ENCODE data around the gene PRDX5. TPM values are rescaled to one million over a fixed set of nuclear protein-coding genes. Genes with fewer than 3 reads are reported as not detected.

Gene PRDX5
- total and polyA plus RNA-seq, 9 of the 15 experiments (the other 6 are each of a cell fraction or from before 2014, with no cell fraction given), result 40.8 to 327 (median 204) TPM

- TF ChIP-seq RCOR1 (IDR thresholded peaks at IDR 0.05; ENCODE audit: borderline replicate concordance in 1 of 2, low read depth in 2 of 2, low read length in 2 of 2), result peak in 1 of 2 experiments; percentile 72; a peak in 2 of 4 replicates
- TF ChIP-seq, protein P1, sequence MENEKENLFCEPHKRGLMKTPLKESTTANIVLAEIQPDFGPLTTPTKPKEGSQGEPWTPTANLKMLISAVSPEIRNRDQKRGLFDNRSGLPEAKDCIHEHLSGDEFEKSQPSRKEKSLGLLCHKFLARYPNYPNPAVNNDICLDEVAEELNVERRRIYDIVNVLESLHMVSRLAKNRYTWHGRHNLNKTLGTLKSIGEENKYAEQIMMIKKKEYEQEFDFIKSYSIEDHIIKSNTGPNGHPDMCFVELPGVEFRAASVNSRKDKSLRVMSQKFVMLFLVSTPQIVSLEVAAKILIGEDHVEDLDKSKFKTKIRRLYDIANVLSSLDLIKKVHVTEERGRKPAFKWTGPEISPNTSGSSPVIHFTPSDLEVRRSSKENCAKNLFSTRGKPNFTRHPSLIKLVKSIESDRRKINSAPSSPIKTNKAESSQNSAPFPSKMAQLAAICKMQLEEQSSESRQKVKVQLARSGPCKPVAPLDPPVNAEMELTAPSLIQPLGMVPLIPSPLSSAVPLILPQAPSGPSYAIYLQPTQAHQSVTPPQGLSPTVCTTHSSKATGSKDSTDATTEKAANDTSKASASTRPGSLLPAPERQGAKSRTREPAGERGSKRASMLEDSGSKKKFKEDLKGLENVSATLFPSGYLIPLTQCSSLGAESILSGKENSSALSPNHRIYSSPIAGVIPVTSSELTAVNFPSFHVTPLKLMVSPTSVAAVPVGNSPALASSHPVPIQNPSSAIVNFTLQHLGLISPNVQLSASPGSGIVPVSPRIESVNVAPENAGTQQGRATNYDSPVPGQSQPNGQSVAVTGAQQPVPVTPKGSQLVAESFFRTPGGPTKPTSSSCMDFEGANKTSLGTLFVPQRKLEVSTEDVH (IDR thresholded peaks at IDR 0.05; ENCODE audit: low read depth, partially characterized antibody), result no peak
- TF ChIP-seq SIN3A (IDR thresholded peaks at IDR 0.05; ENCODE audit: borderline replicate concordance in 2 of 2, control insufficient read depth in 1 of 2, low read depth in 2 of 2, low read length in 2 of 2), result no peak
- no peak for TF ChIP-seq FOXJ3 (CRISPR knock-in tag; IDR thresholded peaks at IDR 0.05)
- no peak for TF ChIP-seq THRB (CRISPR knock-in tag; conservative IDR thresholded peaks at IDR 0.05)
- TF ChIP-seq MTF1 (CRISPR knock-in tag; IDR thresholded peaks at IDR 0.05; ENCODE audit: borderline replicate concordance), result no peak
- TF ChIP-seq, protein P2, sequence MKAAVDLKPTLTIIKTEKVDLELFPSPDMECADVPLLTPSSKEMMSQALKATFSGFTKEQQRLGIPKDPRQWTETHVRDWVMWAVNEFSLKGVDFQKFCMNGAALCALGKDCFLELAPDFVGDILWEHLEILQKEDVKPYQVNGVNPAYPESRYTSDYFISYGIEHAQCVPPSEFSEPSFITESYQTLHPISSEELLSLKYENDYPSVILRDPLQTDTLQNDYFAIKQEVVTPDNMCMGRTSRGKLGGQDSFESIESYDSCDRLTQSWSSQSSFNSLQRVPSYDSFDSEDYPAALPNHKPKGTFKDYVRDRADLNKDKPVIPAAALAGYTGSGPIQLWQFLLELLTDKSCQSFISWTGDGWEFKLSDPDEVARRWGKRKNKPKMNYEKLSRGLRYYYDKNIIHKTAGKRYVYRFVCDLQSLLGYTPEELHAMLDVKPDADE (conservative IDR thresholded peaks at IDR 0.05; ENCODE audit: control insufficient read depth, low read depth, low read length), result no peak
- no peak for TF ChIP-seq ZNF354B (CRISPR knock-in tag; IDR thresholded peaks at IDR 0.05)
- no peak for TF ChIP-seq XRCC3 (IDR thresholded peaks at IDR 0.05)
- TF ChIP-seq TOE1 (IDR thresholded peaks at IDR 0.05; ENCODE audit: borderline replicate concordance), result peak; percentile 55; the same call in 1 of the 2 replicates
- no peak for TF ChIP-seq TOE1 (CRISPR knock-in tag; IDR thresholded peaks at IDR 0.05; ENCODE audit: borderline replicate concordance, low read depth)
- no peak for TF ChIP-seq CXXC5 (CRISPR knock-in tag; IDR thresholded peaks at IDR 0.05)
- no peak for TF ChIP-seq HINFP (tag; conservative IDR thresholded peaks at IDR 0.05; ENCODE audit: low read depth)
- TF ChIP-seq TRIM28 (IDR thresholded peaks at IDR 0.05), result no peak
- 0 out of 2 replicates have a peak, but pooled peaks have one; percentile 33 for TF ChIP-seq POLR2A (conservative IDR thresholded peaks at IDR 0.05)
- TF ChIP-seq HDAC1 (IDR thresholded peaks at IDR 0.05), result peak in 1 of 2 experiments; percentile 41; a peak in 1 of 4 replicates
- TF ChIP-seq, protein P3, sequence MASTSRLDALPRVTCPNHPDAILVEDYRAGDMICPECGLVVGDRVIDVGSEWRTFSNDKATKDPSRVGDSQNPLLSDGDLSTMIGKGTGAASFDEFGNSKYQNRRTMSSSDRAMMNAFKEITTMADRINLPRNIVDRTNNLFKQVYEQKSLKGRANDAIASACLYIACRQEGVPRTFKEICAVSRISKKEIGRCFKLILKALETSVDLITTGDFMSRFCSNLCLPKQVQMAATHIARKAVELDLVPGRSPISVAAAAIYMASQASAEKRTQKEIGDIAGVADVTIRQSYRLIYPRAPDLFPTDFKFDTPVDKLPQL (IDR thresholded peaks at IDR 0.05; ENCODE audit: extremely low read depth, insufficient read length), result no peak
- no peak for TF ChIP-seq BACH1 (tag; IDR thresholded peaks at IDR 0.05)
- no peak for TF ChIP-seq GABPB1 (CRISPR knock-in tag; IDR thresholded peaks at IDR 0.05)
- TF ChIP-seq RBM39 (optimal IDR thresholded peaks at IDR 0.05; ENCODE audit: low read depth, low read length), result no peak
Observed at GRCh38 chr11:64356498-64357411, 38.8 kb downstream of the PRDX5 start (continued).
